GM19193 (cell line): ENCODE measurements around the gene YIPF2.
A peak's percentile ranks its signal among the peaks of the same experiment; 100 is the strongest.

ENCODE experiments used
- POLR2A ChIP-seq: IDR thresholded peaks from 4 replicates; pipeline ENCODE4 v1.6.1; 2011; ENCODE audit not compliant: insufficient read depth, insufficient read length; ENCODE audit errors: extremely low read depth

Gene YIPF2

GRCh38 chr19:10919352-10920287 is 8.8 kb downstream of the YIPF2 start:
- peak; percentile 16 for TF ChIP-seq POLR2A

GRCh38 chr19:10918359-10918758 is 10.1 kb downstream of the YIPF2 start:
- no peak for TF ChIP-seq POLR2A

GRCh38 chr19:10916602-10917001 is 11.8 kb downstream of the YIPF2 start:
- TF ChIP-seq POLR2A = no peak

GRCh38 chr19:10915130-10916091 is 13.0 kb downstream of the YIPF2 start:
- TF ChIP-seq POLR2A = no peak

GRCh38 chr19:10913716-10914340 is 14.6 kb downstream of the YIPF2 start:
- TF ChIP-seq POLR2A = no peak

- no peak for TF ChIP-seq POLR2A
Measured at GRCh38 chr19:10912619-10913018, 15.8 kb downstream of the YIPF2 start.

GRCh38 chr19:10911579-10912363 is 16.7 kb downstream of the YIPF2 start:
- TF ChIP-seq POLR2A = no peak

- no peak for TF ChIP-seq POLR2A
Measured at GRCh38 chr19:10908380-10908960, 20.0 kb downstream of the YIPF2 start.

GRCh38 chr19:10907925-10908324 is 20.5 kb downstream of the YIPF2 start:
- no peak for TF ChIP-seq POLR2A

GRCh38 chr19:10899151-10899653 is 29.2 kb downstream of the YIPF2 start:
- no peak for TF ChIP-seq POLR2A

- TF ChIP-seq POLR2A = no peak
Measured at GRCh38 chr19:10898633-10899032, 29.8 kb downstream of the YIPF2 start.

GRCh38 chr19:10896851-10897526 is 31.4 kb downstream of the YIPF2 start:
- no peak for TF ChIP-seq POLR2A

GRCh38 chr19:10895920-10896319 is 32.5 kb downstream of the YIPF2 start:
- no peak for TF ChIP-seq POLR2A
